ENCODE data around the gene INPP4B.
"Not testable (repeated sequence)": the region's sequence is repeated elsewhere in the genome, so short reads cannot be mapped to it uniquely, and the experiment has no call there.

INPP4B gene

DNA sequence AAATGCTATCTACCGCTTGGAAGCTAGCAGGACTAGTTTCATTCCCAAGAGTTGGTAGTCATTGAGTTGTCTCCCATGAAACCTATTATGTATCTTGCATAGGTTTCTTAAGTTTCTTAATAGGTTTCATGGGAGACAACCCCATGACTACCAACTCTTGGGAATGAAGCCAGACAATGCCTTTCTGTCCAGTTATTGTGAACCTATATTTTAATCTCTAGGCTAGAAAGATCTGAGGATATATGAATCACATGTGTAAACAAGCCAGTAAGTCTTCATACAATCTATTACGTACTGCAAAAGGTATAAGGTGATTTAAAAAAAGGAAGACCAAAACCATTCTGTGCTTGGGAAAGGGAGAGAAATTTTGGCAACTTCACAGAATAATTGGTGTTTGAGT is 162.6 kb downstream of the INPP4B start:
- DNase-seq (ENCODE audit: low spot score) = no peak

- DNase-seq (ENCODE audit: low spot score) = no peak
These were observed 174.6 kb downstream of the INPP4B start for GRCh38 chr4:142671516-142671915.

DNA sequence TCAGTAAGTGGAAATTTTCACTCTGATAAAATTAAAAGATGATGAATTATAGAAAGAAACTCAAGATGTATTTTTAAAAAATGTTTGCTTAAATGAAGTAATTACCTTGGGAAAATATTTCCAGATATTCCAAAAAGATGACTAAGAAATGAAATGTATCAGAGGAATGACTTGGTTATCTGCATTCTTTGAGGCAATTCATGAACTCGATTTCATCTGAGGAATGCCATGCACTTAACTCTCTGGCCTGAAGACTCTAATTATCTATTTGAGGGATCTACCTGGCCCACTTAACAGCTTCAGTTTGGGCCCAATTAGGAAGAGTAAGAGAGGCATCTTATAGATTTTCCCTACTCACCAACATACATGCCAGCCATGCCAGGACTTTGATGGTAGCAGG is 182.3 kb downstream of the INPP4B start:
- no peak for DNase-seq (ENCODE audit: low spot score)

GRCh38 chr4:142660728-142661127 is 185.4 kb downstream of the INPP4B start:
- no peak for DNase-seq (ENCODE audit: low spot score)

DNA sequence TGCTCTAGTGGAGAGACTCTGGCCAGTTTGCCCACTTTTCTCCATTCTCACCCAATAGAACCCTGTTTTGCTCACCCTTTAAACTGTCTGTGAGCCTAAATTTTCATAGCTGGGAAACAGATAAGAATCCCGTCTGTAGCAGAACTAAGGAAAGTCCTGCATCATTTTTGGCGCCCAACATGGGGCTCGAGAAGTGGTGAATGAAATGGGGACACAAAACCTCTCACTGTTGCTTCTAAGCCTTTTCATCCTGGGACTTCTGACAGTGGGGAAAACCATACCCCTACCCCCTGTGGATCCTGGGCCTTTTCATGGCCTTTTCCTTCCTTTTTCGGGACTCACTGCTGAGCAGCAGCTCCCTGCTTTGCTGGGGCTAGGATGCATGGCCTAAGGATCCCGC is 189.9 kb downstream of the INPP4B start:
- DNase-seq (ENCODE audit: low spot score) = no peak

DNA sequence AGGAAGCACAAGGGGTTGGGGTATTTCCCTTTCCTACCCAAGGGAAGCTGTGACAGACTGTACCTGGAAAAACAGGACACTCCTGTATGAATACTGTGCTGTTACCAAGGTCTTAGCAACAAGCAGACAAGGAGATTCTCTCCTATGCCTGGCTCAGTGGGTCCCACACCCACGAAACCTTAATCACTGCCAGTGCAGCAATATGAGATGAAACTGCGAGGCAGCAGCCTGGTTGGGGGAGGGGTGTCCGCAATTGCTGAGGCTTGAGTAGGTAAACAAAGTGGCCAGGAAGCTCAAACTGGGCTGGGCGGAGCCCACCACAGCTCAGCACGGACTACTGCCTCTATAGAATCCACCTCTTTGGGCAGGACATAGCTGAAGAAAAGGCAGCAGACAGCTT is 197.7 kb downstream of the INPP4B start:
- DNase-seq (ENCODE audit: low spot score) = peak; percentile 6

GRCh38 chr4:142645475-142646108 is 200.5 kb downstream of the INPP4B start:
- peak; percentile 9 for DNase-seq (ENCODE audit: low spot score)

DNA sequence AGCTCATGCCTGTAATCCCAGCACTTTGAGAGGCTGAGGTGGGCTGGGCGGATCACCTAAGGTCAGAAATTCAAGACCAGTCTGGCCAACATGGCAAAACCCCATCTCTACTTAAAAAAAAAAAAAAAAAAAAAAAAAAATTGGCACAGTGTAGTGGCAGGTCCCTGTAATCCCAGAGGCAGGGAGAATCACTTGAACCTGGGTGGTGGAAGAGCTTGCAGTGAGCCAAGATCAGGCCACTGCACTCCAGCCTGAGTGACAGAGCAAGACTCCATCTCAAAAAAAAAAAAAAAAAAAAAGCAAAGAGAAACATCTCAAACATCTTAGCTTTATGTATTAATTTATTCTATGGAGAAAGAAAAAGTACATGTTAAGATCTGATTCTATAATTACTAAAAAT is 201.5 kb downstream of the INPP4B start:
- DNase-seq (ENCODE audit: low spot score) = not testable (repeated sequence)

GRCh38 chr4:142637614-142638013 is 208.5 kb downstream of the INPP4B start:
- DNase-seq (ENCODE audit: low spot score) = no peak

GRCh38 chr4:142631836-142632235 is 214.3 kb downstream of the INPP4B start:
- no peak for DNase-seq (ENCODE audit: low spot score)

DNA sequence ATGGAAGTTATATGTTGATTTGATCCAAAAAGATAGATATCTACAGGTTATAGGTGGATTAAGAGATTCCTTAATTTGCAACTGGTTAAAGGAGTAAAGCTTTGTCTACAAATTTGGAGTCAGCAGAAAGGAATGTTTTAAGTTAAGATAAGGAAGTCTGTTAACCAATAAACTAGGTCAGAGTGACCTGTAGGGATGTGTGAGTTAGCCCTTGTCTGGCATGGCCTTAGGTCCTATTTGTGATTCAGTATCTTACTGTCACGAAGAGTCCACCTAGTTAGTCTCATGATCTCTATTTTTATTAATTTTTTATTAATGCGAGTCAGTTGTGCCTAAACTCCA is 230.8 kb downstream of the INPP4B start:
- DNase-seq (ENCODE audit: low spot score) = no peak

- no peak for DNase-seq (ENCODE audit: low spot score)
These were observed 231.3 kb downstream of the INPP4B start for GRCh38 chr4:142614621-142615323.

GRCh38 chr4:142607976-142608375 is 238.1 kb downstream of the INPP4B start:
- DNase-seq (ENCODE audit: low spot score) = no peak

DNA sequence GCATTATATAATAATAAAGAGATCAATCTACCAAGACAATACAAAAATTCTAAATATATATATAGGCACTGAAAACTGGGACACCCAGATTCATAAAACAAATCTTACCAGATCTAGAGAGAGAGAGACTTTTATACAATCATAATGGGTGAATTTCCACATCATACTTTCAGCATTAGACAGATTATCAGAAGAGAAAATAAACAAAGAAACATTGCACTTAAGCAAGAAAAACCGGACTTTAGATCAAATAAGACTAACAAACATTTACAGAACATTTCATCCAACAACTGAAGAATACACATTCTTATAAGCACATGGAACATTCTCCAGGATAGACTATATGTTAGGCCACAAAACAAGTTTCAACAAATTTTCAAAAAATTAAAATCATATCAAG is 245.1 kb downstream of the INPP4B start:
- DNase-seq (ENCODE audit: low spot score) = no peak

DNA sequence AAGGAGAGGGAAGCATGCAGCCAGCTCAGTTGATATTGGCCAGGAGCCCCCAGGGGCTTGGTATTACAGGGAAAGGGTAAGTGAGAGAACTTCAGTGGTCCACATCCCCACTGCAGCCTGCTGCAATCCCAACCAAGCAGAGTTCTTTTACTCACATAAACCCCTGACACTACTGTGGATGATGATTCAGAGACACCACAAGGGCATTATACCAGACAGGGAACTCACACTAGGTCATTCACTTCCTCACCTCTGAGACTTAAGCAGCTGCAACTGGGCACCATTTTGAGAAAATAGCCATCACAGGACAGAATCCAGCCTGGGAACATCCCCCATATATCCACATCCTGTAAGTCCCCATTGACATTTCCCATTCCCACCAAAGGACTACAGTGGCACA is 248.0 kb downstream of the INPP4B start:
- no peak for DNase-seq (ENCODE audit: low spot score)

GRCh38 chr4:142596595-142596994 is 249.5 kb downstream of the INPP4B start:
- no peak for DNase-seq (ENCODE audit: low spot score)

GRCh38 chr4:142596121-142596520 is 250.0 kb downstream of the INPP4B start:
- DNase-seq (ENCODE audit: low spot score) = no peak

- DNase-seq (ENCODE audit: low spot score) = no peak
These were observed 250.8 kb downstream of the INPP4B start for GRCh38 chr4:142595222-142595871.

DNA sequence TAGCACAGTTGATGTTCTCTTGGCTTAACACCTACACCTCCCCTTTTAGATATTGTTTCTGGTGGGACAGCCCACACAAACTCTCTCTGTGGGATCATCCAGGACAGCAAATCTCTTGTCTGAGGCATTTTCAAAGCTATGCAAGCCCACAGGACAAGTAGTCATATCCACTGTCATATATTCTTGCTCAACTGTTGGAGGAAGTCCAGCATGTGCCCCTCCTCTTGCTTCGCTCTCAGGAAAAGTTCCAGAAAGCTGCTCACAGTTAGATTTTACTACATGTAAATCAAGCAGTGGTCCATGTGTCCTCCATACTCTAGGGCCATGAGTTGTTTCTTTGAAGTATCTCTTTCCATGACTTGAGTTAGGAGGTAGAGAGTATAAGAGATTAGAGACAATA is 260.7 kb downstream of the INPP4B start:
- DNase-seq (ENCODE audit: low spot score) = no peak

DNA sequence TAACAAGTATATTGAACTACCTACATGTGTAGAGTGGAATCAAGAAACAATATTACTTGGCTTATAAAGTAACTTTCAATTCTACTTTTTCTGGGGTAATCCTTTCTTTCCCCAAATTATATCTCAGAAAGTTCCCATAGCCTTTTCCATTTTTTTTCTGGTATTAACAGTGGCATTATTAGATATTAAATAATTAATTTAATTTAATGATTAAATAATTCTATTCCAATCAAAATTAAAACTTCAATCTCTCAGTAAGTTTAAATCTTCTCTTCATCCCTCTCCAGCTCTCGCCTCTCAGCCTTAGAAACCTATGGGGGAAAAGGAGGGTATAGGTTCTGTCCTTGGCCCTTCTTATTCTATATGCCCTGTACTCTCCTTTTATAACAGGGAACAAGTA is 262.4 kb downstream of the INPP4B start:
- DNase-seq (ENCODE audit: low spot score) = no peak

DNA sequence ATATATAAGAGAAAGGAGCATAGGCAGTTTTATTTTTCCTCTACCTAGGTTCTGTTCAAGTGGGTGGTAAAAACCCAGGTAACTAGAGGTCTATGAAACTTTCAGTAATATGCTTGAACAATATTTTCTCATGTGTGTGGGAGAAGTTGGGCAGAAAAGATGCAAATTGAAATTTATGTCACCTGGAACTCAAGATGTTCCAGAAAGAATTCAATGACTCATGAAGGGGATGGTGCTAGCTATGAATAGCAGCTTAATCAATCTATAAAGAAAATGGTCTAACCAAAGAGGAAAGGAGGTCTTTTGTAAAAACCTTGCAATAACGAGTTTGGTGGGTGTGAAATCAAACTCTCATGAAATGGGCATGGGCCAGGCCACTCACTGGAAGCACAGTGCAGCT is 263.8 kb downstream of the INPP4B start:
- DNase-seq (ENCODE audit: low spot score) = no peak

DNA sequence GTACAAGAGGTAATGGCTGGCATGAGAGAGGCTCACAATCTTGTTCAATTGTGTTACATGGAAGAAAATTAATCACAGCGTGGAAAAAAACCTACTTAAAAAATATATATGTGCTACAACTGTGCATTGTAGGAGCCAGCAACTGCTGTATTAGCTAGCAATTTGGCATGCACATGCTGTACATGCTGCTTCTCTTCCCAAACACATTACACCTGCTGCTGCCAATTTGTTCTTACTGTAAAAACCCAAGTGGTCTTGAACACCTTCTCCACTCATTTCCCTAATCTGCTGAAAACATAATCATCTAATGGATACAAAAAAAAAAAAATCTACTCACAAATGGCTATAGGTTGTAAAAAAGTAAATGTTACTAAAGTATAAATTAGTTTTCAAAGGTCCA is 264.2 kb downstream of the INPP4B start:
- no peak for DNase-seq (ENCODE audit: low spot score)

DNA sequence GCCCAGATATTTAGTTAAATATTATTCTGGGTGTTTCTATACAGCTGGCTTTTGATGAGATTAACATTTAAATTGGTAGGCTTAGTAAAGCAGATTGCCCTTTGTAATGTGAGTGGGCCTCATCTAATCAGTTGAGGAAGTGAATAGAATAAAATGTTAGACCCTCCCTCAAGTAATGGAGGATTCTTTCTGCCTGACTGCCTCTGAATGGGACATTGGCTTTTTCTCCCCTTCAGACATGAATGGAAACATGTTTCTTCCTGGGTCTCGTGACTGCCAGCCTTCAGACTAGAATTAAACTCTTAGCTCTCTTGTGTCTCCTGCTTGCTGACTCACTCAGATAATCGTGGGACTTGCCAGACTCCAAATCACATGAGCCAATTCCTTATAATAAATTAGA is 266.7 kb downstream of the INPP4B start:
- no peak for DNase-seq (ENCODE audit: low spot score)

- DNase-seq (ENCODE audit: low spot score) = no peak
These were observed 271.8 kb downstream of the INPP4B start for GRCh38 chr4:142574306-142574705.
